SK-N-SH treated with all-trans-retinoic acid at 6 μM for 48 hours (cell line): Measurements from ENCODE around the gene ELOVL5.

Source experiments
- ATAC-seq: fragments of 200-7000 bp; cut with Tn5 transposase; 3 replicates; pipeline ENCODE4 v1.9.1; 2020; ENCODE audit warnings: mild to moderate bottlenecking, moderate library complexity
- ARNTL ChIP-seq: fragments of 450-650 bp; formaldehyde crosslinking; IDR thresholded peaks from 2 replicates; pipeline ENCODE4 v1.5.0; 2020; ENCODE audit warnings: low read depth, mild to moderate bottlenecking, moderate library complexity, borderline replicate concordance
- BACH2 ChIP-seq: fragments of 250-450 bp; sonication (Bioruptor Pico); IDR thresholded peaks from 2 replicates; pipeline ENCODE4 v1.9.0; 2021; ENCODE audit warnings: mild to moderate bottlenecking, borderline replicate concordance
- CSDC2 ChIP-seq: fragments of 250-450 bp; sonication (Bioruptor Pico); IDR thresholded peaks from 2 replicates; pipeline ENCODE4 v1.5.0; 2020; ENCODE audit warnings: mild to moderate bottlenecking, moderate library complexity
- CSRNP3 ChIP-seq: fragments of 250-450 bp; sonication (Bioruptor Pico); IDR thresholded peaks from 2 replicates; pipeline ENCODE4 v1.5.1; 2021; ENCODE audit warnings: mild to moderate bottlenecking, moderate library complexity
- ESRRG ChIP-seq: fragments of 250-450 bp; sonication (Bioruptor Pico); IDR thresholded peaks from 2 replicates; pipeline ENCODE4 v1.6.1; 2021; ENCODE audit warnings: mild to moderate bottlenecking
- GLIS3 ChIP-seq: fragments of 250-450 bp; sonication (Bioruptor Pico); IDR thresholded peaks from 2 replicates; pipeline ENCODE4 v1.5.0; 2020; ENCODE audit warnings: mild to moderate bottlenecking, moderate library complexity
- ISL1 ChIP-seq: fragments of 250-450 bp; sonication (Bioruptor Pico); IDR thresholded peaks from 2 replicates; pipeline ENCODE4 v2.1.2; 2022; ENCODE audit warnings: mild to moderate bottlenecking, moderate library complexity
- OSR1 ChIP-seq: fragments of 250-450 bp; sonication (Bioruptor Pico); IDR thresholded peaks from 2 replicates; pipeline ENCODE4 v1.8.0; 2022; ENCODE audit warnings: moderate library complexity, mild to moderate bottlenecking, inconsistent platforms
- PATZ1 ChIP-seq: fragments of 250-450 bp; sonication (Bioruptor Pico); IDR thresholded peaks from 2 replicates; pipeline ENCODE4 v1.8.0; 2020; ENCODE audit warnings: mild to moderate bottlenecking, moderate library complexity, borderline replicate concordance
- PPARA ChIP-seq: fragments of 250-450 bp; sonication (Bioruptor Pico); IDR thresholded peaks from 2 replicates; pipeline ENCODE4 v1.5.0; 2020; ENCODE audit warnings: mild to moderate bottlenecking, borderline replicate concordance
- RARB ChIP-seq: fragments of 250-450 bp; sonication (Bioruptor Pico); IDR thresholded peaks from 2 replicates; pipeline ENCODE4 v1.8.0; 2021; ENCODE audit warnings: mild to moderate bottlenecking, moderate library complexity
- SNAI2 ChIP-seq: fragments of 250-450 bp; sonication (Bioruptor Pico); IDR thresholded peaks from 2 replicates; pipeline ENCODE4 v1.5.0; 2020; ENCODE audit warnings: mild to moderate bottlenecking, moderate library complexity
- TCF4 ChIP-seq: fragments of 250-450 bp; sonication (Bioruptor Pico); IDR thresholded peaks from 2 replicates; pipeline ENCODE4 v1.8.0; 2021; ENCODE audit warnings: mild to moderate bottlenecking, moderate library complexity, borderline replicate concordance
- TOX ChIP-seq: fragments of 250-450 bp; sonication (Bioruptor Pico); IDR thresholded peaks from 2 replicates; pipeline ENCODE4 v1.8.0; 2021; ENCODE audit warnings: mild to moderate bottlenecking, moderate library complexity, borderline replicate concordance
- TSHZ2 ChIP-seq: fragments of 250-450 bp; sonication (Bioruptor Pico); IDR thresholded peaks from 2 replicates; pipeline ENCODE4 v1.5.0; 2020; ENCODE audit warnings: mild to moderate bottlenecking, moderate library complexity
- ZC3H10 ChIP-seq: fragments of 250-450 bp; sonication (Bioruptor Pico); IDR thresholded peaks from 2 replicates; pipeline ENCODE4 v1.5.1; 2021; ENCODE audit warnings: mild to moderate bottlenecking, moderate library complexity
- ZFP3 ChIP-seq: fragments of 250-450 bp; sonication (Bioruptor Pico); IDR thresholded peaks from 2 replicates; pipeline ENCODE4 v1.5.0; 2020; ENCODE audit warnings: mild to moderate bottlenecking, moderate library complexity
- ZFP30 ChIP-seq: fragments of 450-650 bp; formaldehyde crosslinking; IDR thresholded peaks from 2 replicates; pipeline ENCODE4 v1.5.0; 2022; ENCODE audit warnings: mild to moderate bottlenecking, moderate library complexity
- ZNF565 ChIP-seq: fragments of 450-650 bp; formaldehyde crosslinking; conservative IDR thresholded peaks from 2 replicates; pipeline ENCODE4 v1.5.0; 2020; ENCODE audit warnings: low read depth, mild to moderate bottlenecking, moderate library complexity
- ZNF70 ChIP-seq: fragments of 450-650 bp; formaldehyde crosslinking; IDR thresholded peaks from 2 replicates; pipeline ENCODE4 v1.5.0; 2020; ENCODE audit warnings: mild to moderate bottlenecking, moderate library complexity
- ZNF8 ChIP-seq: fragments of 450-650 bp; formaldehyde crosslinking; IDR thresholded peaks from 2 replicates; pipeline ENCODE4 v1.5.0; 2020; ENCODE audit warnings: mild to moderate bottlenecking, moderate library complexity
- TF ChIP-seq, protein P1 (sequence below): fragments of 250-450 bp; sonication (Bioruptor Pico); IDR thresholded peaks from 2 replicates; pipeline ENCODE4 v1.8.0; 2021; ENCODE audit warnings: low read depth, mild to moderate bottlenecking, moderate library complexity, borderline replicate concordance
- TF ChIP-seq, protein P2 (sequence below): fragments of 250-450 bp; sonication (Bioruptor Pico); IDR thresholded peaks from 2 replicates; pipeline ENCODE4 v1.5.1; 2020; ENCODE audit warnings: low read depth, mild to moderate bottlenecking, moderate library complexity

The ELOVL5 gene

GRCh38 chr6:53359843-53360092, 11.0 kb upstream of the ELOVL5 start:
- no peak for ATAC-seq
- TF ChIP-seq TSHZ2 (CRISPR knock-in tag), result no peak
- no peak for TF ChIP-seq ISL1 (CRISPR knock-in tag)
- 0 out of 2 replicates have a peak, but pooled peaks have one; percentile 88 for TF ChIP-seq SNAI2 (CRISPR knock-in tag)

GRCh38 chr6:53359095-53359842, 10.5 kb upstream of the ELOVL5 start:
- peak; percentile 97 for ATAC-seq
- TF ChIP-seq ZNF8 (CRISPR knock-in tag), result no peak
- no peak for TF ChIP-seq OSR1 (CRISPR knock-in tag)
- TF ChIP-seq TOX (CRISPR knock-in tag), result no peak
- TF ChIP-seq ZNF70 (CRISPR knock-in tag), result peak; percentile 22; the same call in 1 of the 2 replicates
- peak; percentile 49; the same call in 1 of the 2 replicates for TF ChIP-seq TCF4
- 0 out of 2 replicates have a peak, but pooled peaks have one; percentile 16 for TF ChIP-seq ISL1 (CRISPR knock-in tag)
- TF ChIP-seq CSDC2 (CRISPR knock-in tag), result peak; percentile 88; the same call in 1 of the 2 replicates
- TF ChIP-seq, protein P1, sequence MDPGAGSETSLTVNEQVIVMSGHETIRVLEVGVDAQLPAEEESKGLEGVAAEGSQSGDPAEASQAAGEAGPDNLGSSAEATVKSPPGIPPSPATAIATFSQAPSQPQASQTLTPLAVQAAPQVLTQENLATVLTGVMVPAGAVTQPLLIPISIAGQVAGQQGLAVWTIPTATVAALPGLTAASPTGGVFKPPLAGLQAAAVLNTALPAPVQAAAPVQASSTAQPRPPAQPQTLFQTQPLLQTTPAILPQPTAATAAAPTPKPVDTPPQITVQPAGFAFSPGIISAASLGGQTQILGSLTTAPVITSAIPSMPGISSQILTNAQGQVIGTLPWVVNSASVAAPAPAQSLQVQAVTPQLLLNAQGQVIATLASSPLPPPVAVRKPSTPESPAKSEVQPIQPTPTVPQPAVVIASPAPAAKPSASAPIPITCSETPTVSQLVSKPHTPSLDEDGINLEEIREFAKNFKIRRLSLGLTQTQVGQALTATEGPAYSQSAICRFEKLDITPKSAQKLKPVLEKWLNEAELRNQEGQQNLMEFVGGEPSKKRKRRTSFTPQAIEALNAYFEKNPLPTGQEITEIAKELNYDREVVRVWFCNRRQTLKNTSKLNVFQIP (CRISPR knock-in tag), result peak; percentile 84
- TF ChIP-seq ZNF565, result no peak; the same call in 1 of the 2 replicates
- no peak for TF ChIP-seq ZC3H10
- TF ChIP-seq TSHZ2 (CRISPR knock-in tag), result peak; percentile 89
- peak; percentile 53; the same call in 1 of the 2 replicates for TF ChIP-seq GLIS3
- TF ChIP-seq, protein P2, sequence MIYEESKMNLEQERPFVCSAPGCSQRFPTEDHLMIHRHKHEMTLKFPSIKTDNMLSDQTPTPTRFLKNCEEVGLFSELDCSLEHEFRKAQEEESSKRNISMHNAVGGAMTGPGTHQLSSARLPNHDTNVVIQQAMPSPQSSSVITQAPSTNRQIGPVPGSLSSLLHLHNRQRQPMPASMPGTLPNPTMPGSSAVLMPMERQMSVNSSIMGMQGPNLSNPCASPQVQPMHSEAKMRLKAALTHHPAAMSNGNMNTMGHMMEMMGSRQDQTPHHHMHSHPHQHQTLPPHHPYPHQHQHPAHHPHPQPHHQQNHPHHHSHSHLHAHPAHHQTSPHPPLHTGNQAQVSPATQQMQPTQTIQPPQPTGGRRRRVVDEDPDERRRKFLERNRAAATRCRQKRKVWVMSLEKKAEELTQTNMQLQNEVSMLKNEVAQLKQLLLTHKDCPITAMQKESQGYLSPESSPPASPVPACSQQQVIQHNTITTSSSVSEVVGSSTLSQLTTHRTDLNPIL, result no peak; the same call in 1 of the 2 replicates
- TF ChIP-seq ZFP30 (CRISPR knock-in tag), result no peak
- no peak for TF ChIP-seq BACH2 (CRISPR knock-in tag)
- no peak for TF ChIP-seq PPARA (CRISPR knock-in tag)
- TF ChIP-seq PATZ1, result 0 out of 2 replicates have a peak, but pooled peaks have one; percentile 21
- TF ChIP-seq ZFP3 (CRISPR knock-in tag), result peak; percentile 79
- peak; percentile 63; the same call in 1 of the 2 replicates for TF ChIP-seq ESRRG (CRISPR knock-in tag)
- TF ChIP-seq SNAI2 (CRISPR knock-in tag), result peak; percentile 65
- TF ChIP-seq ARNTL (CRISPR knock-in tag), result no peak
- no peak for TF ChIP-seq RARB (CRISPR knock-in tag)
- TF ChIP-seq CSRNP3, result no peak
